ENCODE results near the gene UGT1A8.

Gene UGT1A8

DNA sequence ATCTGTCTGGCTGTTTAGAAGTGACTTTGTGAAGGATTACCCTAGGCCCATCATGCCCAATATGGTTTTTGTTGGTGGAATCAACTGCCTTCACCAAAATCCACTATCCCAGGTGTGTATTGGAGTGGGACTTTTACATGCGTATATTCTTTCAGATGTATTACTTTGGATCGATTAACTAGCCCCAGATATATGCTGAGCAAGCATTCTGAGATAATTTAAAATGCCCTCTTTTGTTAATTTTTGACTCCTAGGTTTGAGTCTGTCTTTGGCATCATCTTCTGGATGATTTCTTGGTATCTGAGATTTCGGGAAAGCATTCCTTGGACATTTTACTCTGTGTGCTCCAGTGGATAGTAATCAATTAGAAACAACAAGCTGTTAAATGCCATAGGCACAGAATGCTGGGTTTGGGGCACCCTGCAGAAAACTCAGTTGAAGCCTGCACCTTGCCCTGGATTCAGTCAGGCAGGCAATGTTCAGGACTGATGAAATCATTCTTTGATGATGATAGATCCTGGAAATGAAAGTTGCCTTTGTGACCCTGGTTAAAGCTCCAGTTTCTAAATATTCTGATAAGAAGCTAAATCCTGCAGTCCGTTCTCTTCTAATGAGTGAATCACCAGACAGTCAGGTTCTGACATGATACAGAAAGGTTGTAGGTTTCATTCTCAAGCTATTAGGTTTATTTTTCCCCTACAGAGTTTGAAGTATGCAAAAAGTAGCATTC is 143.8 kb downstream of the UGT1A8 start:
- Histone ChIP-seq H3K4me3 (replicated peaks; ENCODE audit: insufficient read depth, low read length) (no peak overlapping the region), H3K27ac (replicated peaks) (no peak overlapping the region), H3K27me3 (ENCODE audit: insufficient read depth, poor library complexity, severe bottlenecking) (no peaks in the 10 kb centered on the region)
- DNase-seq (ENCODE audit: low read depth in 1 of 2, low spot score in 1 of 2): no peak
- TF ChIP-seq POLR2AphosphoS5 (IDR thresholded peaks at IDR 0.05; ENCODE audit: low read depth): no peak
- TF ChIP-seq, protein P1, sequence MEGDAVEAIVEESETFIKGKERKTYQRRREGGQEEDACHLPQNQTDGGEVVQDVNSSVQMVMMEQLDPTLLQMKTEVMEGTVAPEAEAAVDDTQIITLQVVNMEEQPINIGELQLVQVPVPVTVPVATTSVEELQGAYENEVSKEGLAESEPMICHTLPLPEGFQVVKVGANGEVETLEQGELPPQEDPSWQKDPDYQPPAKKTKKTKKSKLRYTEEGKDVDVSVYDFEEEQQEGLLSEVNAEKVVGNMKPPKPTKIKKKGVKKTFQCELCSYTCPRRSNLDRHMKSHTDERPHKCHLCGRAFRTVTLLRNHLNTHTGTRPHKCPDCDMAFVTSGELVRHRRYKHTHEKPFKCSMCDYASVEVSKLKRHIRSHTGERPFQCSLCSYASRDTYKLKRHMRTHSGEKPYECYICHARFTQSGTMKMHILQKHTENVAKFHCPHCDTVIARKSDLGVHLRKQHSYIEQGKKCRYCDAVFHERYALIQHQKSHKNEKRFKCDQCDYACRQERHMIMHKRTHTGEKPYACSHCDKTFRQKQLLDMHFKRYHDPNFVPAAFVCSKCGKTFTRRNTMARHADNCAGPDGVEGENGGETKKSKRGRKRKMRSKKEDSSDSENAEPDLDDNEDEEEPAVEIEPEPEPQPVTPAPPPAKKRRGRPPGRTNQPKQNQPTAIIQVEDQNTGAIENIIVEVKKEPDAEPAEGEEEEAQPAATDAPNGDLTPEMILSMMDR (IDR thresholded peaks at IDR 0.05; ENCODE audit: insufficient read depth, low read length): no peak
- TF ChIP-seq SPI1 (IDR thresholded peaks at IDR 0.05; ENCODE audit: borderline replicate concordance, low read depth): no peak
- TF ChIP-seq GABPA (IDR thresholded peaks at IDR 0.05; ENCODE audit: low read depth): no peak

DNA sequence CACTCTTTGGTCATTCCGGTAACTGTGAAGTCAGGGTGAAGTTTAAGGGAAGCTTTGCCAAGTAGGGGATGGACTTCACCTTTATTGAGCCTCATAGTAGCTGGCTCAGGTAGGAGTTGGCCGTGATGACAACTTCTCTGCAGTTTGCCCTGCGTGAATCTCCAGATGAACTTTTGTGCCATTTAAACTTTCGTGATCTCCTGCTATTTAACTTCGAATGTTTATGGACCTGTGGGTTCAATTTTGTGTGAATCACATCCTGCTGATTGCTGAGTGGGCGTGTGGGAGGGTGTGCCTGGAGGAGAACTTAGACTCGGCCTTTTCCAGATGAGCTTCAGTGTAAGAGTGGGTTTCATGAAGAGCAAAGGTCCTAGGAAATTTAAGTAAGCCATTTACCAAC is 146.8 kb downstream of the UGT1A8 start:
- TF ChIP-seq GABPA (IDR thresholded peaks at IDR 0.05; ENCODE audit: low read depth): no peak
- TF ChIP-seq SPI1 (IDR thresholded peaks at IDR 0.05; ENCODE audit: borderline replicate concordance, low read depth): no peak
- TF ChIP-seq, protein P1 (IDR thresholded peaks at IDR 0.05; ENCODE audit: insufficient read depth, low read length): no peak
- TF ChIP-seq, protein P2, sequence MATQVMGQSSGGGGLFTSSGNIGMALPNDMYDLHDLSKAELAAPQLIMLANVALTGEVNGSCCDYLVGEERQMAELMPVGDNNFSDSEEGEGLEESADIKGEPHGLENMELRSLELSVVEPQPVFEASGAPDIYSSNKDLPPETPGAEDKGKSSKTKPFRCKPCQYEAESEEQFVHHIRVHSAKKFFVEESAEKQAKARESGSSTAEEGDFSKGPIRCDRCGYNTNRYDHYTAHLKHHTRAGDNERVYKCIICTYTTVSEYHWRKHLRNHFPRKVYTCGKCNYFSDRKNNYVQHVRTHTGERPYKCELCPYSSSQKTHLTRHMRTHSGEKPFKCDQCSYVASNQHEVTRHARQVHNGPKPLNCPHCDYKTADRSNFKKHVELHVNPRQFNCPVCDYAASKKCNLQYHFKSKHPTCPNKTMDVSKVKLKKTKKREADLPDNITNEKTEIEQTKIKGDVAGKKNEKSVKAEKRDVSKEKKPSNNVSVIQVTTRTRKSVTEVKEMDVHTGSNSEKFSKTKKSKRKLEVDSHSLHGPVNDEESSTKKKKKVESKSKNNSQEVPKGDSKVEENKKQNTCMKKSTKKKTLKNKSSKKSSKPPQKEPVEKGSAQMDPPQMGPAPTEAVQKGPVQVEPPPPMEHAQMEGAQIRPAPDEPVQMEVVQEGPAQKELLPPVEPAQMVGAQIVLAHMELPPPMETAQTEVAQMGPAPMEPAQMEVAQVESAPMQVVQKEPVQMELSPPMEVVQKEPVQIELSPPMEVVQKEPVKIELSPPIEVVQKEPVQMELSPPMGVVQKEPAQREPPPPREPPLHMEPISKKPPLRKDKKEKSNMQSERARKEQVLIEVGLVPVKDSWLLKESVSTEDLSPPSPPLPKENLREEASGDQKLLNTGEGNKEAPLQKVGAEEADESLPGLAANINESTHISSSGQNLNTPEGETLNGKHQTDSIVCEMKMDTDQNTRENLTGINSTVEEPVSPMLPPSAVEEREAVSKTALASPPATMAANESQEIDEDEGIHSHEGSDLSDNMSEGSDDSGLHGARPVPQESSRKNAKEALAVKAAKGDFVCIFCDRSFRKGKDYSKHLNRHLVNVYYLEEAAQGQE (IDR thresholded peaks at IDR 0.05; ENCODE audit: insufficient replicate concordance, low read depth): no peak
- no peak for TF ChIP-seq POLR2AphosphoS5 (IDR thresholded peaks at IDR 0.05; ENCODE audit: low read depth)
- no peaks in the 10 kb centered on the region for H3K27me3 ChIP-seq (ENCODE audit: insufficient read depth, poor library complexity, severe bottlenecking)
- DNase-seq (ENCODE audit: low read depth in 1 of 2, low spot score in 1 of 2): no peak
- no peak overlapping the region for H3K27ac ChIP-seq (replicated peaks)
- H3K4me3 ChIP-seq (replicated peaks; ENCODE audit: insufficient read depth, low read length): no peak overlapping the region

DNA sequence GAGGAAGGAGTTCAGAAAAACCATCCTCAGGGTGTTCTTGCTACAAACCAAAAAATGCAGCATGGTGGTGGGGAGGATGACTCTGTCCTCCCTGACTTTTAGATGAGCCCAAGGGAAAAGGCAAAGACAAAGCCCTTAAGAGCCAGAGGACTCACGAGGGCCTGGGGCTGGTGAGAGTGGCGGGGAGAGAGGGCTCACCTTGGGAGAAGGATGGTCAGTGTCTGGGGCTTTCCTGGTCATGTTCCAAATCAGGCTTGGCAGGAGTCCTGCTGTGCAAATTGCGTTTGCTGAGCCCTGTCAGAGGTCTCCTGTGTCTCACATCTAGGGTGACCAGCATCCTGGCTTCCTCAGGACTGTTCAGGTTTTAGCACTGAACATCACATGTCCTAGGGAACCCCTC is 147.3 kb downstream of the UGT1A8 start:
- Histone ChIP-seq H3K27ac (replicated peaks) (no peak overlapping the region), H3K27me3 (ENCODE audit: insufficient read depth, poor library complexity, severe bottlenecking) (no peaks in the 10 kb centered on the region), H3K4me3 (replicated peaks; ENCODE audit: insufficient read depth, low read length) (no peak overlapping the region)
- TF ChIP-seq, protein P2 (IDR thresholded peaks at IDR 0.05; ENCODE audit: insufficient replicate concordance, low read depth): no peak
- TF ChIP-seq POLR2AphosphoS5 (IDR thresholded peaks at IDR 0.05; ENCODE audit: low read depth): no peak
- no peak for TF ChIP-seq SPI1 (IDR thresholded peaks at IDR 0.05; ENCODE audit: borderline replicate concordance, low read depth)
- TF ChIP-seq GABPA (IDR thresholded peaks at IDR 0.05; ENCODE audit: low read depth): no peak
- TF ChIP-seq, protein P1 (IDR thresholded peaks at IDR 0.05; ENCODE audit: insufficient read depth, low read length): no peak
- no peak for DNase-seq (ENCODE audit: low read depth in 1 of 2, low spot score in 1 of 2)

All from HL-60 (cell line).